Measurements from ENCODE around the gene SPAG8. TPM values are rescaled to one million over a fixed set of nuclear protein-coding genes. Genes with fewer than 3 reads are reported as not detected.

The SPAG8 gene
- total and polyA plus RNA-seq, 2 experiments from 2014 or later: 0.45 TPM

DNA sequence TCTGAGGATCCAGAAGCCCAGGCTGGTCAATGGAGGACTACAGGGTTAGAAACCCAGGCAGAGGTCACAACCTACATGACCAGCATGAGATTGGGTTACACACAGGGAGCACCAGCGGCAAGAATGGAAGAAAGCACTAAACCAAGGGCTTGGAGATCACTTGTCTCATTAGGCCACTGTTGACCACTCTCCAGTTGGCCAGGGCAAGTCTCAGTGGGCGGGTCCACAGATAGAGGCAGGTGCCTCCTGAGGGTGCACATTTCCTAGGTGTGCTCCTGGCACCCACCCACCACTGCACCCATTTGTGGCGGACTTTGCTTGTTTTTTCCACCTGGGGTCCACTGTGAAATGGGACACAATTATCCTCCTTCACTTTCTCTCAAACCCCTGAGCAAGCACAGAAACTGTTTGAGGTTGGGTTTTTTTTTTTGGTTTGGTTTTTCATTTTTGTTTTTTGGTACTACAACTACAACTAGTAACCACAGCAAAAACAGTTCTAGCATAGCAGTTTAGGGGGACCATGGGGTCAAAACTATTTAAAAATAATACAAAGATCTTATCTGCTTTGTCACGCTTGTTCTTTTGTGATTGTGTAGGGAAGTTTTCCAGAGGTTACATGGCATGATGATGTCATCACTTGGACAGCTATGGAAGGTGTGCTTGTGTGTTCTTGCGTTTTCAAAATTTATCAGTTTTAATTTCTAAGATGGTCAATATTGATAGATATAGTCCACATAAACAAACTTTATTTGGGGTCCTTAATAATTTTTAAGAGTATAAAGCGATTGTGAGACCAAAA lies 14.6 kb downstream of the SPAG8 start (continued):
- TF ChIP-seq, protein P1, sequence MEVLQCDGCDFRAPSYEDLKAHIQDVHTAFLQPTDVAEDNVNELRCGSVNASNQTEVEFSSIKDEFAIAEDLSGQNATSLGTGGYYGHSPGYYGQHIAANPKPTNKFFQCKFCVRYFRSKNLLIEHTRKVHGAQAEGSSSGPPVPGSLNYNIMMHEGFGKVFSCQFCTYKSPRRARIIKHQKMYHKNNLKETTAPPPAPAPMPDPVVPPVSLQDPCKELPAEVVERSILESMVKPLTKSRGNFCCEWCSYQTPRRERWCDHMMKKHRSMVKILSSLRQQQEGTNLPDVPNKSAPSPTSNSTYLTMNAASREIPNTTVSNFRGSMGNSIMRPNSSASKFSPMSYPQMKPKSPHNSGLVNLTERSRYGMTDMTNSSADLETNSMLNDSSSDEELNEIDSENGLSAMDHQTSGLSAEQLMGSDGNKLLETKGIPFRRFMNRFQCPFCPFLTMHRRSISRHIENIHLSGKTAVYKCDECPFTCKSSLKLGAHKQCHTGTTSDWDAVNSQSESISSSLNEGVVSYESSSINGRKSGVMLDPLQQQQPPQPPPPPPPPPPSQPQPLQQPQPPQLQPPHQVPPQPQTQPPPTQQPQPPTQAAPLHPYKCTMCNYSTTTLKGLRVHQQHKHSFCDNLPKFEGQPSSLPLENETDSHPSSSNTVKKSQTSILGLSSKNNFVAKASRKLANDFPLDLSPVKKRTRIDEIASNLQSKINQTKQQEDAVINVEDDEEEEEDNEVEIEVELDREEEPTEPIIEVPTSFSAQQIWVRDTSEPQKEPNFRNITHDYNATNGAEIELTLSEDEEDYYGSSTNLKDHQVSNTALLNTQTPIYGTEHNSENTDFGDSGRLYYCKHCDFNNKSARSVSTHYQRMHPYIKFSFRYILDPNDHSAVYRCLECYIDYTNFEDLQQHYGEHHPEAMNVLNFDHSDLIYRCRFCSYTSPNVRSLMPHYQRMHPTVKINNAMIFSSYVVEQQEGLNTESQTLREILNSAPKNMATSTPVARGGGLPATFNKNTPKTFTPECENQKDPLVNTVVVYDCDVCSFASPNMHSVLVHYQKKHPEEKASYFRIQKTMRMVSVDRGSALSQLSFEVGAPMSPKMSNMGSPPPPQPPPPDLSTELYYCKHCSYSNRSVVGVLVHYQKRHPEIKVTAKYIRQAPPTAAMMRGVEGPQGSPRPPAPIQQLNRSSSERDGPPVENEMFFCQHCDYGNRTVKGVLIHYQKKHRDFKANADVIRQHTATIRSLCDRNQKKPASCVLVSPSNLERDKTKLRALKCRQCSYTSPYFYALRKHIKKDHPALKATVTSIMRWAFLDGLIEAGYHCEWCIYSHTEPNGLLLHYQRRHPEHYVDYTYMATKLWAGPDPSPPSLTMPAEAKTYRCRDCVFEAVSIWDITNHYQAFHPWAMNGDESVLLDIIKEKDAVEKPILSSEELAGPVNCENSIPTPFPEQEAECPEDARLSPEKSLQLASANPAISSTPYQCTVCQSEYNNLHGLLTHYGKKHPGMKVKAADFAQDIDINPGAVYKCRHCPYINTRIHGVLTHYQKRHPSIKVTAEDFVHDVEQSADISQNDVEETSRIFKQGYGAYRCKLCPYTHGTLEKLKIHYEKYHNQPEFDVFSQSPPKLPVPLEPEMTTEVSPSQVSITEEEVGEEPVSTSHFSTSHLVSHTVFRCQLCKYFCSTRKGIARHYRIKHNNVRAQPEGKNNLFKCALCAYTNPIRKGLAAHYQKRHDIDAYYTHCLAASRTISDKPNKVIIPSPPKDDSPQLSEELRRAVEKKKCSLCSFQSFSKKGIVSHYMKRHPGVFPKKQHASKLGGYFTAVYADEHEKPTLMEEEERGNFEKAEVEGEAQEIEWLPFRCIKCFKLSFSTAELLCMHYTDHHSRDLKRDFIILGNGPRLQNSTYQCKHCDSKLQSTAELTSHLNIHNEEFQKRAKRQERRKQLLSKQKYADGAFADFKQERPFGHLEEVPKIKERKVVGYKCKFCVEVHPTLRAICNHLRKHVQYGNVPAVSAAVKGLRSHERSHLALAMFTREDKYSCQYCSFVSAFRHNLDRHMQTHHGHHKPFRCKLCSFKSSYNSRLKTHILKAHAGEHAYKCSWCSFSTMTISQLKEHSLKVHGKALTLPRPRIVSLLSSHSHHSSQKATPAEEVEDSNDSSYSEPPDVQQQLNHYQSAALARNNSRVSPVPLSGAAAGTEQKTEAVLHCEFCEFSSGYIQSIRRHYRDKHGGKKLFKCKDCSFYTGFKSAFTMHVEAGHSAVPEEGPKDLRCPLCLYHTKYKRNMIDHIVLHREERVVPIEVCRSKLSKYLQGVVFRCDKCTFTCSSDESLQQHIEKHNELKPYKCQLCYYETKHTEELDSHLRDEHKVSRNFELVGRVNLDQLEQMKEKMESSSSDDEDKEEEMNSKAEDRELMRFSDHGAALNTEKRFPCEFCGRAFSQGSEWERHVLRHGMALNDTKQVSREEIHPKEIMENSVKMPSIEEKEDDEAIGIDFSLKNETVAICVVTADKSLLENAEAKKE (CRISPR knock-in tag; IDR thresholded peaks at IDR 0.05): no peak
- TF ChIP-seq NANOG (IDR thresholded peaks at IDR 0.05; ENCODE audit: borderline replicate concordance) (no peak), ZNF114 (CRISPR knock-in tag; IDR thresholded peaks at IDR 0.05) (no peak), ETS1 (IDR thresholded peaks at IDR 0.05) (no peak), EZH2 (IDR thresholded peaks at IDR 0.05; ENCODE audit: low read depth, unreplicated experiment) (no peak), JUNB (IDR thresholded peaks at IDR 0.05; ENCODE audit: unreplicated experiment) (no peak), STAT1 (IDR thresholded peaks at IDR 0.05; ENCODE audit: unreplicated experiment) (no peak), CTCF (conservative IDR thresholded peaks at IDR 0.05; ENCODE audit: low read depth in 2 of 2) (no peak)

Measured in GM23338 (cell line).